ENCODE results near the gene XPR1. TPM values are rescaled to one million over a fixed set of nuclear protein-coding genes. Genes with fewer than 3 reads are reported as not detected.

XPR1 gene
- total and polyA plus RNA-seq, 2 of the 8 experiments (the other 6 are each of a cell fraction or from before 2014, with no cell fraction given), result 28.6 to 43.9 TPM

- no peak for TF ChIP-seq CHD7 (IDR thresholded peaks at IDR 0.05; ENCODE audit: insufficient replicate concordance, low read length)
- no peak for TF ChIP-seq NANOG (IDR thresholded peaks at IDR 0.05; ENCODE audit: insufficient read depth, low read depth, low read length, poor library complexity, severe bottlenecking)
- TF ChIP-seq ASH2L (IDR thresholded peaks at IDR 0.05; ENCODE audit: low read length), result no peak
- no peak for TF ChIP-seq GTF2F1 (IDR thresholded peaks at IDR 0.05; ENCODE audit: borderline replicate concordance, low read depth, low read length)
- TF ChIP-seq SIN3A (conservative IDR thresholded peaks at IDR 0.05 in 1 of 2, IDR thresholded peaks at IDR 0.05 in 1 of 2; ENCODE audit: low read depth in 1 of 2, low read length in 2 of 2), result no peak
- no peak for TF ChIP-seq NRF1 (IDR thresholded peaks at IDR 0.05; ENCODE audit: low read depth, low read length)
- TF ChIP-seq RAD21 (IDR thresholded peaks at IDR 0.05 in 1 of 2, conservative IDR thresholded peaks at IDR 0.05 in 1 of 2; ENCODE audit: low read depth in 2 of 2, low read length in 2 of 2), result no peak
- no peak for TF ChIP-seq SIRT6 (IDR thresholded peaks at IDR 0.05; ENCODE audit: low read length)
- TF ChIP-seq USF2 (IDR thresholded peaks at IDR 0.05; ENCODE audit: low read length), result no peak
Observed at GRCh38 chr1:180680558-180681144, 48.8 kb downstream of the XPR1 start (continued).

All from H1 (cell line).